HFFc6 (cell line): ENCODE measurements around the gene DNAH3. TPM values are rescaled to one million over a fixed set of nuclear protein-coding genes. Genes with fewer than 3 reads are reported as not detected.
"Not testable (repeated sequence)": the region's sequence is repeated elsewhere in the genome, so short reads cannot be mapped to it uniquely, and the experiment has no call there.

Experiments used
- DNase-seq: peaks from one replicate; pipeline ENCODE4 v3.0.0-alpha.2; 2018
- H3K27ac Mint-ChIP-seq: 2 replicates; pipeline ENCODE4 v1.8.0; 2020; ENCODE audit warnings: mild to moderate bottlenecking, mixed read lengths
- H3K27me3 Mint-ChIP-seq: 2 replicates; pipeline ENCODE4 v1.8.0; 2021; ENCODE audit warnings: mild to moderate bottlenecking, moderate library complexity, mixed read lengths; ENCODE audit not compliant: insufficient read depth
- H3K36me3 Mint-ChIP-seq: 2 replicates; pipeline ENCODE4 v1.8.0; 2021; ENCODE audit warnings: low read depth, mixed read lengths
- H3K4me1 Mint-ChIP-seq: 2 replicates; pipeline ENCODE4 v1.8.0; 2020; ENCODE audit warnings: low read depth, mixed read lengths
- H3K4me3 Mint-ChIP-seq: 2 replicates; pipeline ENCODE4 v1.8.0; 2020; ENCODE audit warnings: mild to moderate bottlenecking, moderate library complexity, mixed read lengths
- H3K9me3 Mint-ChIP-seq: 2 replicates; pipeline ENCODE4 v1.8.0; 2020; ENCODE audit warnings: mild to moderate bottlenecking, mixed read lengths
- total RNA-seq, 6 experiments: library from RNA; stranded (reverse); fragmentation: NEBNext Ultra II Directional; extraction: Animal tissue kit (Norgen Biotek cat#: 25700); gene quantifications; 2 replicates in 1 of 6; 3 replicates in 5 of 6; pipeline ENCODE4 v1.2.3, GENCODE V29; 2021
- TF ChIP-seq, protein P1 (sequence below): fragments of 200-600 bp; sonication (generic); IDR thresholded peaks from 2 replicates; pipeline ENCODE4 v1.5.0; 2021; ENCODE audit warnings: antibody characterized with exemption, mild to moderate bottlenecking

The DNAH3 gene
- total RNA-seq, 6 experiments from 2014 or later: not detected

DNA sequence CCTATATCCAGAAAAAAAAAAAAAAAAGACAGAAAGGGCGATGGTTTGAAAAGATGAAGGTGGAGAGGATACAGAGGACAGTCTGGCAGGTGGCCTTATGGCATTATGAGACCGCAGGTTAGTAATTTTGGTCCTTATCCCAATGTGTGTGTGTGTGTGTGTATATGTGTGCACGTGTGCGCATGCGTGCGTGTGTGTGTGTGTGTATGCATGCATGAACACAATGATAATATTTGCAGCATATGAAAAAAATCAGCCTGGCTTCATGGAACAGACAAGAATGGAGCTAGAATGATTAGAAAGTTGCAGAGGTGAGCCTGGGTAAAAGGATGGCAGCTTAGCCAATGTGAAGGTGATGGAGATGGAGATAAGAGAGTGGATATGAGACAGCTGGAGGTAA, 166.6 kb downstream of the DNAH3 start:
- H3K4me1 Mint-ChIP-seq: no peaks in the 10 kb centered on the region
- DNase-seq: no peak

DNA sequence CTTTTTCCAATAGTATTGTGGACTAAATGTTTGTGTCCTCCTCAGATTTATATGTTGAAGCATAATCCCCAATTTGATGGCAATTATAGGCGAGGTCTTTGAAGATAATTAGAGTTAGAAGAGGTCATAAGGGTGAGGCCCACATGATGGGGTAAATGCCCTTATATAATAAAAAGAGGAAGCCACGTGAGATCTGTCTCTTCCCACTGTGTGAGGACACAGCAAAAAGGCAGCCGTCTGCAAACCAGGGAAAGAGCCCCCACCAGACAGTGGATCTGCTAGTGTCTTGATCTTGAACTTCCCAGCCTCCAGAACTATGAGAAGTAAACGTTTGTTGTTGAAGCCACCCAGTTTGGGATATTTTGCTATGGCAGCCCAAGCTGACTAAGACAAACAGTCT, 174.1 kb downstream of the DNAH3 start:
- Mint-ChIP-seq H3K27me3 (peaks cover 12% of the 10 kb centered on the region), H3K4me3 (no peak overlapping the region), H3K9me3 (no peaks in the 10 kb centered on the region), H3K27ac (no peak overlapping the region), H3K36me3 (no peaks in the 10 kb centered on the region), H3K4me1 (0 out of 2 replicates have a peak, but pooled peaks cover 4% of the 10 kb centered on the region)
- TF ChIP-seq, protein P1, sequence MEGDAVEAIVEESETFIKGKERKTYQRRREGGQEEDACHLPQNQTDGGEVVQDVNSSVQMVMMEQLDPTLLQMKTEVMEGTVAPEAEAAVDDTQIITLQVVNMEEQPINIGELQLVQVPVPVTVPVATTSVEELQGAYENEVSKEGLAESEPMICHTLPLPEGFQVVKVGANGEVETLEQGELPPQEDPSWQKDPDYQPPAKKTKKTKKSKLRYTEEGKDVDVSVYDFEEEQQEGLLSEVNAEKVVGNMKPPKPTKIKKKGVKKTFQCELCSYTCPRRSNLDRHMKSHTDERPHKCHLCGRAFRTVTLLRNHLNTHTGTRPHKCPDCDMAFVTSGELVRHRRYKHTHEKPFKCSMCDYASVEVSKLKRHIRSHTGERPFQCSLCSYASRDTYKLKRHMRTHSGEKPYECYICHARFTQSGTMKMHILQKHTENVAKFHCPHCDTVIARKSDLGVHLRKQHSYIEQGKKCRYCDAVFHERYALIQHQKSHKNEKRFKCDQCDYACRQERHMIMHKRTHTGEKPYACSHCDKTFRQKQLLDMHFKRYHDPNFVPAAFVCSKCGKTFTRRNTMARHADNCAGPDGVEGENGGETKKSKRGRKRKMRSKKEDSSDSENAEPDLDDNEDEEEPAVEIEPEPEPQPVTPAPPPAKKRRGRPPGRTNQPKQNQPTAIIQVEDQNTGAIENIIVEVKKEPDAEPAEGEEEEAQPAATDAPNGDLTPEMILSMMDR: no peak
- DNase-seq: no peak

More for the DNA sequence above, 166.6 kb downstream of the DNAH3 start:
- Mint-ChIP-seq H3K9me3 (peaks cover 7% of the 10 kb centered on the region; the same call in 1 of the 2 replicates), H3K4me3 (no peak overlapping the region), H3K27ac (no peak overlapping the region), H3K27me3 (peaks cover 17% of the 10 kb centered on the region), H3K36me3 (0 out of 2 replicates have a peak, but pooled peaks cover 4% of the 10 kb centered on the region)
- TF ChIP-seq, protein P1: no peak

DNA sequence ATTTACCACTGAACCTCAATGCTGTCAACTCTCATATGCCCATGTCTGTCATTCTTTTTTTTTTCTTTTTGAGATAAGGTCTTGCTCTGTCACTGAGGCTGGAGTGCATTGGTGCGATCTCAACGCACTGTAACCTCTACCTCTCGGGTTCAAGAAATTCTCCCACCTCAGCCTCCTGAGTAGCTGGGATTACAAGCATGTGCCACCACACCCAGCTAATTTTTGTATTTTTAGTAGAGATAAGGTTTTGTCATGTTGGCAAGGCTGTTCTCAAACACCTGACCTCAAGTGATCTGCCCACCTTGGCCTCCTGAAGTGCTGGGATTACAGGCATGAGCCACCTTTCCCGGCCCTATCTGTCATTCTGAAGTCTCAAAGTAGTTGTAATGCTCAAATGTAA, 177.4 kb downstream of the DNAH3 start:
- H3K4me3 Mint-ChIP-seq, H3K36me3 Mint-ChIP-seq, H3K9me3 Mint-ChIP-seq, H3K4me1 Mint-ChIP-seq, H3K27ac Mint-ChIP-seq, DNase-seq: not testable (repeated sequence)
- peaks cover 18% of the 10 kb centered on the region for H3K27me3 Mint-ChIP-seq

DNA sequence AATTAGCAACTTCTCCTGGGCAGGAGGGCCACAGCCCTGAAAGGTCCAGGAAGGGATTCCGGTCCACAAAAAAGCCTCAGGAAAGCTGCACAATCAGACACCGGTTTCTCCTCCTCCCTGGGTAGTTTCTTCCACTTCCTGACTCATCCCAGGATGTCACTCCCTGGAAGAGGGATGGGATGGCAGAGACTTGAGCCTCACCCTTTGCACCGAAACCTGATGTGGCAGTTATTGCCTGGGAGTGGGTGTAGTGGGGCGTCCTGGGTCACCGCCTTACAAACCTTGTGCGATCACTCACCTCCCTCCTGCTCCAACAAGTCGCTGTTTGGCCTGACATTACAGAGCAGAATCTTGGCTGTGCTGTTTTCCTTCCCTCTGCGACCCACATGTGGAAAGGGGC, 179.2 kb downstream of the DNAH3 start:
- TF ChIP-seq, protein P1: no peak
- Mint-ChIP-seq H3K9me3 (no peaks in the 10 kb centered on the region), H3K27ac (no peak overlapping the region), H3K4me1 (0 out of 2 replicates have a peak, but pooled peaks cover 4% of the 10 kb centered on the region), H3K27me3 (peaks cover 19% of the 10 kb centered on the region), H3K4me3 (no peak overlapping the region), H3K36me3 (no peaks in the 10 kb centered on the region)
- no peak for DNase-seq

DNA sequence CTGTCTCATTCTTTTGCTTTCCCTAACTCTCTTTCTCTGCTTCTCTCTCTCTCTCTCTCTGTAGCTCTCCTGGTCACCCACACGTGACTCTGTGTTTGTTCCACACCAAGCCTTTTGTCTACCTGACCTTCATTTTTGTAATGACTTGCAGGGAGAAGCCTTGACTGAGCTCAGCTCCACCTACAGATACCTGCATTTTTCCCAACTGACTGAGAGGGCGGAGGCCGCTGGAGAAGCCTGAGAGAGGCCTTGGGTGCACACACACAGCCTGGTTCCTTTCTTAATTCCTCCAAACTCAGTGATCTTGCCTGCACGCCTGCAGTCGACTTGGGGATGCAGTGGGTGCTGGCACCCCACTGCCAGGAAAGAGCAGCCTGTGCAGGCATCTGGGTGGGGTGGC, 181.3 kb downstream of the DNAH3 start:
- TF ChIP-seq, protein P1: no peak
- no peak for DNase-seq
- H3K4me3 Mint-ChIP-seq: no peak overlapping the region
- peaks cover 6% of the 10 kb centered on the region; the same call in 1 of the 2 replicates for H3K9me3 Mint-ChIP-seq
- 0 out of 2 replicates have a peak, but pooled peaks cover 4% of the 10 kb centered on the region for H3K4me1 Mint-ChIP-seq
- H3K27me3 Mint-ChIP-seq: peaks cover 17% of the 10 kb centered on the region
- H3K36me3 Mint-ChIP-seq: no peaks in the 10 kb centered on the region
- no peak overlapping the region for H3K27ac Mint-ChIP-seq

DNA sequence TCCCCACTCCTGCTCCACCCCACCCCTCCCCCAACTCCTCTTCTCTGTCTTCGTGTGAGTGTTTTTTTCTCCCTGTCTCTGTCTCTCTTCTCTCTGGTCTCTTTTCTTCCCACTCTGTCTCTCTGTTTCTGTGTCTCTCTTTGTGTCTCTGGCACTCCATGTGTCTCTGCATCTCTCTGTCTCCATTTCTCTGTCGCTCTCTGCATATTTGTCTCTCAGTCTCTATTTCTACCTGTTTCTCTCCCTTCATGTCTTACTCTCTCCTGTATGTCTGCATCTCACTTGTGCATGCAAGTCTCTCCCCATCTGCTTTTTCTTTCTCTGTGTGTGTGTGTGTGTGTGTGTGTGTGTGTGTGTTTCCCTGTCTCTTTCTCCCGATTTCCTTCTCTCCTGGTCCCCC, 181.9 kb downstream of the DNAH3 start:
- Mint-ChIP-seq H3K36me3 (no peaks in the 10 kb centered on the region), H3K27me3 (peaks cover 21% of the 10 kb centered on the region), H3K4me3 (no peak overlapping the region), H3K9me3 (peaks cover 6% of the 10 kb centered on the region; the same call in 1 of the 2 replicates), H3K4me1 (0 out of 2 replicates have a peak, but pooled peaks cover 4% of the 10 kb centered on the region), H3K27ac (no peak overlapping the region)
- TF ChIP-seq, protein P1: no peak
- DNase-seq: no peak
